Embryonic facial prominence (tissue), 1 donor: ENCODE results near the gene RAB7B.

Experiments used
- DNase-seq: peaks from one replicate; pipeline ENCODE4 v3.0.0-alpha.2; 2016; ENCODE audit errors: extremely low spot score

Gene RAB7B

DNA sequence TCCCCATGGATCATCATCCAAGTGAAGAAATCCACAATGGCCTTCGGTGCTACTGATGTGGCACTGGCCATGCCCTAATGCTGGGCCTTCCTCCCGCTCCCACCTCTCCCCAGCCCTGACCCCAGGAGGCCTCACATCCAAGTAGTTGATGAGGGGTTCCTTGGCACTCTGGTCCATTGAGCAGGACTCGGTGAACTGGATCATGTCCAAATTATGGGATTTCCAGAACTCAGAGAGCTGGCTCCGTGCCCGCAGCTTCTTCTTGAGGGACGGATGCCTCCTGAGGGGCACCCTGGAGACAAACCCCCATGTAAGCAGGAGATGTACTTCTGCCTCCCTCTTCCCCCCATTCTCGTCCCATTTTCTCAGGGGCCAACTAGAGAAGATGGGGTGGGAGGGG, 19.6 kb upstream of the RAB7B start:
- no peak for DNase-seq

- no peak for DNase-seq
Observed at GRCh38 chr1:206021626-206022365, 18.6 kb upstream of the RAB7B start.

- DNase-seq = no peak
Observed at GRCh38 chr1:206021008-206021625, 17.9 kb upstream of the RAB7B start.

- DNase-seq = no peak
Observed at GRCh38 chr1:206020393-206021007, 17.3 kb upstream of the RAB7B start.

DNA sequence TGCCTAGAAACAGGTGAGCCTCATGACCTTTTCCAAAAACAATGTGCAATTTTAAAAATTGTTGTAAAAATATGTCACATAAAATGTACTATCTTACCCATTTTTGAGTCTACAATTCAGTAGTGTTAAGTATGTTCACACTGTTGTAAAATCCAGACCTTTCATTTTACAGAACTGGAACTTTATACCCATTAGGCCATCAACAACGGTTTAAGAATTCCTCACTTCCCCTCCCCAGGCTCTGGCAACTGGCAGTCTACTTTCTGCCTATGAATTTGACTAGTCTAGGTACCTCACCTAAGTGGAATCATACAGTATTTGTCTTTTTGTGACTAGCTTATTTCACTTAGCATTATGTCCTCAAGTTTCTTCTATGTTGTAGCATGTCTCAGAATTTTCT, 11.9 kb upstream of the RAB7B start:
- no peak for DNase-seq

DNA sequence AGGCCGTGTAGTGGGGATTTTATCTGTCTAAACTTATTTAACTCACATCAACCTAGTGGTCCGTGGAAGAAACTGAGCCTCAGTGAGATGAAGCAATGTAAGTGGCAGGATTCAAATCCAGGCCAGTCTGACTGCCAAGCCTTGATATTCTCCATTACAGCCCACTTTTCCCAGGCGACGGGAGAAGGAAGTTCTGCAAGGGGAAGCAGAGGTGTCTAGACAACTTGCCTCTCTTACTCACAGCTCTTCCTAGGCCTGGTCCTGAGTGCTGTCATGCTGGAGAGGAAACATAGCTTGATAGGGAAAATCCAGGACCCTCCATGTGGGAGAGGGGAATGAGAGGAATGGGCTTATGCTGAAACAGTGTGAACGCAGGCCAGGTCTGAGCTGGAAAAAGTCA, 11.4 kb upstream of the RAB7B start:
- no peak for DNase-seq

- no peak for DNase-seq
Observed at GRCh38 chr1:206013026-206013795, 10.0 kb upstream of the RAB7B start.

- no peak for DNase-seq
Observed at GRCh38 chr1:206012086-206012859, 9.1 kb upstream of the RAB7B start.

- DNase-seq = no peak
Observed at GRCh38 chr1:206011057-206011456, 7.9 kb upstream of the RAB7B start.

- no peak for DNase-seq
Observed at GRCh38 chr1:206010060-206010459, 6.9 kb upstream of the RAB7B start.

- no peak for DNase-seq
Observed at GRCh38 chr1:206006946-206007345, 3.8 kb upstream of the RAB7B start.

DNA sequence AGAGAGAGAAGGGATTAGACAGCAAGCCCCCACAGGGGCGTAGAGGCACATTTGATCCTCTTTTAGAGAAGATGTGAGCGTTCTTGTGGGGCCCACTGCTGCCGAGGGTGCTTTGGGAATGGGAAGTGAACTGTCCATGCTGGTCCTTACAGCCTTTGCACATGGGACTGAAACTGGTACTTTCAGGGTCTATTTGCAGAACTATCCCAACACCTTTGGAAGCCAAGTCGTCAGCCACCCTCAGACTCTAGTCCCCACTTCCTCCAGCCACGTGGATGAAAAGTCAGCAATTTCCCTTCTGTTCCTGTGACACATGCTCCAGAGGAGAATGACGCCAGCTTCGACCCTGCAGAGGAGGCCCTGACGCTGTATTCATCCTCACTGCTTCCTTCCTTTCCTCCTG, 2.6 kb upstream of the RAB7B start:
- DNase-seq = no peak

DNA sequence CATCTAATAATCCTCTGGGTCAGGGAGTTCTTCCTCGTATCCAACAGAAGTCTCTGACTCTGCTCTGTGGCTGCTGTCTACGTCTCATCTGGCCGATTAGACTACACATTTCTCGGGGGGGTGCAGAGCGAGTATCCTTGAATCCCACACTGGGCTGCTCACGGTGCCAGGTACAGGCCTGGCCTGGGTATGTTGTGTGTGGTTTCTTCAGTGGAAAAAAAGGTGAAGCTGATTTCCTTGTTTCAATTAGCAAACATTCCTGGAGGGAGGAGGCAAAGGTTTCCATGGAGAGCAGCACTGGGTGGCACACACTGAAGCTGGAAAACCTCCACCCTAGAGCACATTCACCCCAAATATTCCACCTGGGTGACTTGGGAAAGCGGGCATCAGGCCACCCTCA, 2.0 kb upstream of the RAB7B start:
- DNase-seq = no peak

- peak; percentile 18 for DNase-seq
Observed at GRCh38 chr1:206004826-206005225, 1.6 kb upstream of the RAB7B start.

DNA sequence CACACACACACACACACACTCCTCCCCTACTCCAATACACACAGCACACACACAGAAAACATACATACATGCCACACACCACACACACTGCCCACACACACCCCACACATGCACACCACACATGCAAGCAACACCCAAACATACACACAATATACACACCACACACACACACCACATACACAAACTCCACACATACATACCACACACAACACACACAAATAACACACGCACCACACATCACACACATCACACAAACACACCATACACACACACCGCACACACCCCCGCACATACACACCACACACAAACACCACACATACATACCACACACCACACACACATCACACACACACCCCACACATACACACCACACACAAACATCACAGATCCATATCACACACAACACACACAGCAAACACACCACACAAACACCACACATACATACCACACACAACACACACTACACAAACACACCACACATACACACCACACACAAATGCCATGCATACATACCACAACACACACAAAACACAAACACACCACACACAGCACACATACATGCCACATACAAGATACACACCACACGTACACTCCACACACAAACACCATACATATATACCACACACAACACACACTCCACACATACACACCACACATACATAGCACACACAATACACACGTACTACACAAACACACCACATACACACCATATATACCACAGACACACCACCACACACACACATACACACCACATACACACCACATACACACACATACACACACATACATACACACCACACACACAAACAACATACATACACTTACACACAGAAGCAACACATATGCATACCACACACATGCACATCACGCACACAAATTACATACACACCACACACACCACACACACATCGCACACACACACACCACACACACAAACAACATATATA, 932 bp upstream of the RAB7B start:
- DNase-seq = no peak

- no peak for DNase-seq
Observed at GRCh38 chr1:206002160-206002559, 1.0 kb downstream of the RAB7B start.

- DNase-seq = no peak
Observed at GRCh38 chr1:206001476-206001888, 1.7 kb downstream of the RAB7B start.

GRCh38 chr1:206000641-206001339, 2.4 kb downstream of the RAB7B start:
- no peak for DNase-seq

- no peak for DNase-seq
Observed at GRCh38 chr1:205998457-205999241, 4.5 kb downstream of the RAB7B start.
